ENCODE data around the gene BICDL1. TPM values are rescaled to one million over a fixed set of nuclear protein-coding genes. Genes with fewer than 3 reads are reported as not detected.

BICDL1 gene
- total RNA-seq, 1 experiment from 2014 or later = 20.7 TPM

GRCh38 chr12:120096671-120097202 lies 107.7 kb downstream of the BICDL1 start:
- POLR2A ChIA-PET = interaction anchor here (0.7 to 1.2 kb wide), 3 partner anchors 68 to 224 kb away, joined by 3 read pairs; no protein-coding TSS in a partner anchor
- TF ChIP-seq CTCF (IDR thresholded peaks at IDR 0.05; ENCODE audit: unreplicated experiment) = no peak
- intact Hi-C loops (cut with micrococcal nuclease) = no loop called here
- no peak for DNase-seq (ENCODE audit: unreplicated experiment)
- CTCF ChIA-PET = no interaction called here
- Mint-ChIP-seq H3K27ac (ENCODE audit: low read depth, unreplicated experiment) (no peak overlapping the region), H3K4me3 (ENCODE audit: unreplicated experiment) (no peak overlapping the region), H3K36me3 (ENCODE audit: insufficient read depth, unreplicated experiment) (peaks cover 60% of the 10 kb centered on the region), H3K27me3 (ENCODE audit: insufficient read depth, unreplicated experiment) (no peaks in the 10 kb centered on the region), H3K9me3 (ENCODE audit: unreplicated experiment) (no peaks in the 10 kb centered on the region), H3K4me1 (ENCODE audit: insufficient read depth, unreplicated experiment) (no peaks in the 10 kb centered on the region)
- BruUV-seq (replicated peaks) = no TSS peak

- H3K36me3 Mint-ChIP-seq (ENCODE audit: insufficient read depth, unreplicated experiment) = peaks cover 65% of the 10 kb centered on the region
- BruUV-seq (replicated peaks) = no TSS peak
- ChIA-PET CTCF (no interaction called here), POLR2A (no interaction called here)
- DNase-seq (ENCODE audit: unreplicated experiment) = no peak
- H3K4me1 Mint-ChIP-seq (ENCODE audit: insufficient read depth, unreplicated experiment) = no peaks in the 10 kb centered on the region
- no peak overlapping the region for H3K27ac Mint-ChIP-seq (ENCODE audit: low read depth, unreplicated experiment)
- H3K4me3 Mint-ChIP-seq (ENCODE audit: unreplicated experiment) = no peak overlapping the region
- intact Hi-C loops (cut with micrococcal nuclease) = no loop called here
- no peak for TF ChIP-seq CTCF (IDR thresholded peaks at IDR 0.05; ENCODE audit: unreplicated experiment)
- H3K9me3 Mint-ChIP-seq (ENCODE audit: unreplicated experiment) = no peaks in the 10 kb centered on the region
- H3K27me3 Mint-ChIP-seq (ENCODE audit: insufficient read depth, unreplicated experiment) = no peaks in the 10 kb centered on the region
These were observed 109.9 kb downstream of the BICDL1 start for GRCh38 chr12:120098756-120099470.

GRCh38 chr12:120099738-120100137 lies 110.7 kb downstream of the BICDL1 start:
- H3K27me3 Mint-ChIP-seq (ENCODE audit: insufficient read depth, unreplicated experiment) = no peaks in the 10 kb centered on the region
- ChIA-PET POLR2A (no interaction called here), CTCF (interaction anchor here (0.7 to 1.8 kb wide), 3 partner anchors 12 to 218 kb away, joined by 4 to 10 read pairs (median 4); partner anchors contain the start of gene RAB35)
- TF ChIP-seq CTCF (IDR thresholded peaks at IDR 0.05; ENCODE audit: unreplicated experiment) = no peak
- no peaks in the 10 kb centered on the region for H3K9me3 Mint-ChIP-seq (ENCODE audit: unreplicated experiment)
- peaks cover under 1% of the 10 kb centered on the region for H3K4me1 Mint-ChIP-seq (ENCODE audit: insufficient read depth, unreplicated experiment)
- peaks cover 62% of the 10 kb centered on the region for H3K36me3 Mint-ChIP-seq (ENCODE audit: insufficient read depth, unreplicated experiment)
- no peak overlapping the region for H3K27ac Mint-ChIP-seq (ENCODE audit: low read depth, unreplicated experiment)
- H3K4me3 Mint-ChIP-seq (ENCODE audit: unreplicated experiment) = no peak overlapping the region
- DNase-seq (ENCODE audit: unreplicated experiment) = no peak
- BruUV-seq (replicated peaks) = no TSS peak
- intact Hi-C loops (cut with micrococcal nuclease) = no loop called here

- intact Hi-C loops (cut with micrococcal nuclease) = no loop called here
- DNase-seq (ENCODE audit: unreplicated experiment) = no peak
- H3K36me3 Mint-ChIP-seq (ENCODE audit: insufficient read depth, unreplicated experiment) = peaks cover 68% of the 10 kb centered on the region
- ChIA-PET CTCF (interaction anchor here (1.3 to 1.8 kb wide), 2 partner anchors 13 to 16 kb away, joined by 4 to 10 read pairs; partner anchors contain the start of gene RAB35), POLR2A (no interaction called here)
- H3K4me1 Mint-ChIP-seq (ENCODE audit: insufficient read depth, unreplicated experiment) = peaks cover 7% of the 10 kb centered on the region
- H3K9me3 Mint-ChIP-seq (ENCODE audit: unreplicated experiment) = no peaks in the 10 kb centered on the region
- no peaks in the 10 kb centered on the region for H3K27me3 Mint-ChIP-seq (ENCODE audit: insufficient read depth, unreplicated experiment)
- no TSS peak for BruUV-seq (replicated peaks)
- no peak overlapping the region for H3K27ac Mint-ChIP-seq (ENCODE audit: low read depth, unreplicated experiment)
- no peak overlapping the region for H3K4me3 Mint-ChIP-seq (ENCODE audit: unreplicated experiment)
- TF ChIP-seq CTCF (IDR thresholded peaks at IDR 0.05; ENCODE audit: unreplicated experiment) = no peak
These were observed 111.6 kb downstream of the BICDL1 start for GRCh38 chr12:120100630-120101029.

Measured in MCF 10A (cell line).